Neural progenitor cell (in vitro differentiated cells): ENCODE results near the gene TF. TPM values are rescaled to one million over a fixed set of nuclear protein-coding genes. Genes with fewer than 3 reads are reported as not detected.

ENCODE experiments used
- DNase-seq: peaks from one replicate; pipeline ENCODE4 v3.0.0-alpha.2; 2016; ENCODE audit warnings: low spot score
- H2AFZ ChIP-seq: fragments of 200-600 bp; sonication (generic); replicated peaks from 2 replicates; pipeline ENCODE4 v1.6.1; 2016; ENCODE audit warnings: antibody characterized with exemption
- H3F3A ChIP-seq: fragments of 200-600 bp; sonication (generic); 2 replicates; pipeline ENCODE4 v1.6.1; 2016; ENCODE audit warnings: antibody characterized with exemption, low read depth
- H3K27ac ChIP-seq: fragments of 200-600 bp; sonication (generic); 2 replicates; pipeline ENCODE4 v1.5.1; 2016; ENCODE audit warnings: mild to moderate bottlenecking
- H3K27me3 ChIP-seq: fragments of 200-600 bp; sonication (generic); 2 replicates; pipeline ENCODE4 v1.6.1; 2016; ENCODE audit warnings: mild to moderate bottlenecking, moderate library complexity
- H3K36me3 ChIP-seq: fragments of 200-600 bp; sonication (generic); 2 replicates; pipeline ENCODE4 v1.5.1; 2016
- H3K4me1 ChIP-seq: fragments of 200-600 bp; sonication (generic); 2 replicates; pipeline ENCODE4 v1.6.1; 2016; ENCODE audit warnings: mixed run types
- H3K4me2 ChIP-seq: fragments of 200-600 bp; sonication (generic); 2 replicates; pipeline ENCODE4 v1.6.1; 2016
- H3K4me3 ChIP-seq: fragments of 200-600 bp; sonication (generic); 2 replicates; pipeline ENCODE4 v1.5.1; 2016
- H3K79me2 ChIP-seq: fragments of 200-600 bp; sonication (generic); 2 replicates; pipeline ENCODE4 v1.6.1; 2016; ENCODE audit warnings: low read depth
- H3K9ac ChIP-seq: fragments of 200-600 bp; sonication (generic); 2 replicates; pipeline ENCODE4 v1.6.1; 2016
- H3K9me3 ChIP-seq: fragments of 200-600 bp; sonication (generic); 2 replicates; pipeline ENCODE4 v1.5.1; 2016; ENCODE audit warnings: low read depth
- H4K20me1 ChIP-seq: fragments of 200-600 bp; sonication (generic); 2 replicates; pipeline ENCODE4 v1.6.1; 2016; ENCODE audit warnings: low read depth
- H3K27ac Mint-ChIP-seq: 3 replicates; pipeline ENCODE4 v1.8.0; 2021; ENCODE audit warnings: mixed read lengths
- H3K27me3 Mint-ChIP-seq: 2 replicates; pipeline ENCODE4 v1.8.0; 2022; ENCODE audit warnings: low read depth, mild to moderate bottlenecking, inconsistent platforms, moderate library complexity, mixed read lengths; ENCODE audit not compliant: insufficient read depth
- H3K36me3 Mint-ChIP-seq: 3 replicates; pipeline ENCODE4 v1.8.0; 2021; ENCODE audit warnings: mixed read lengths
- H3K4me1 Mint-ChIP-seq: 3 replicates; pipeline ENCODE4 v1.8.0; 2021; ENCODE audit warnings: mixed read lengths
- H3K4me3 Mint-ChIP-seq: 3 replicates; pipeline ENCODE4 v1.8.0; 2021; ENCODE audit warnings: mild to moderate bottlenecking, moderate library complexity, mixed read lengths
- H3K9me3 Mint-ChIP-seq: 3 replicates; pipeline ENCODE4 v1.8.0; 2020; ENCODE audit warnings: mixed read lengths
- EZH2 ChIP-seq: fragments of 200-600 bp; sonication (generic); IDR thresholded peaks from 2 replicates; pipeline ENCODE4 v1.6.1; 2017; ENCODE audit warnings: antibody characterized with exemption, mild to moderate bottlenecking, moderate library complexity
- EZH2phosphoT487 ChIP-seq: fragments of 200-600 bp; sonication (generic); IDR thresholded peaks from 2 replicates; pipeline ENCODE4 v1.6.1; 2017; ENCODE audit warnings: antibody characterized with exemption
- total RNA-seq: library from RNA; depleted of rRNA; stranded (reverse); fragments of >200 nt; gene quantifications from 2 replicates; pipeline ENCODE4 v1.2.3, GENCODE V29; 2015; ENCODE audit warnings: low replicate concordance
- TF ChIP-seq, protein P1 (sequence below): fragments of 200-600 bp; sonication (generic); IDR thresholded peaks from 2 replicates; pipeline ENCODE4 v1.5.1; 2017; ENCODE audit warnings: antibody characterized with exemption, mild to moderate bottlenecking

The TF gene
- total RNA-seq, 1 donor from 2014 or later = 0.77 TPM

GRCh38 chr3:133758568-133758928, 12.4 kb downstream of the TF start:
- TF ChIP-seq EZH2 = no peak
- no peak for TF ChIP-seq EZH2phosphoT487
- TF ChIP-seq, protein P1, sequence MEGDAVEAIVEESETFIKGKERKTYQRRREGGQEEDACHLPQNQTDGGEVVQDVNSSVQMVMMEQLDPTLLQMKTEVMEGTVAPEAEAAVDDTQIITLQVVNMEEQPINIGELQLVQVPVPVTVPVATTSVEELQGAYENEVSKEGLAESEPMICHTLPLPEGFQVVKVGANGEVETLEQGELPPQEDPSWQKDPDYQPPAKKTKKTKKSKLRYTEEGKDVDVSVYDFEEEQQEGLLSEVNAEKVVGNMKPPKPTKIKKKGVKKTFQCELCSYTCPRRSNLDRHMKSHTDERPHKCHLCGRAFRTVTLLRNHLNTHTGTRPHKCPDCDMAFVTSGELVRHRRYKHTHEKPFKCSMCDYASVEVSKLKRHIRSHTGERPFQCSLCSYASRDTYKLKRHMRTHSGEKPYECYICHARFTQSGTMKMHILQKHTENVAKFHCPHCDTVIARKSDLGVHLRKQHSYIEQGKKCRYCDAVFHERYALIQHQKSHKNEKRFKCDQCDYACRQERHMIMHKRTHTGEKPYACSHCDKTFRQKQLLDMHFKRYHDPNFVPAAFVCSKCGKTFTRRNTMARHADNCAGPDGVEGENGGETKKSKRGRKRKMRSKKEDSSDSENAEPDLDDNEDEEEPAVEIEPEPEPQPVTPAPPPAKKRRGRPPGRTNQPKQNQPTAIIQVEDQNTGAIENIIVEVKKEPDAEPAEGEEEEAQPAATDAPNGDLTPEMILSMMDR = no peak
- Mint-ChIP-seq H3K36me3 (no peaks in the 10 kb centered on the region), H3K4me1 (no peaks in the 10 kb centered on the region), H3K27me3 (no peaks in the 10 kb centered on the region), H3K9me3 (no peaks in the 10 kb centered on the region), H3K27ac (no peak overlapping the region), H3K4me3 (no peak overlapping the region)
- Histone ChIP-seq H3K79me2 (no peaks in the 10 kb centered on the region), H3K4me2 (no peak overlapping the region), H3K27ac (no peak overlapping the region), H3K9ac (no peak overlapping the region), H3F3A (no peaks in the 10 kb centered on the region), H3K27me3 (no peaks in the 10 kb centered on the region), H3K9me3 (no peaks in the 10 kb centered on the region), H3K36me3 (no peaks in the 10 kb centered on the region), H2AFZ (peak overlapping the region; percentile 64), H4K20me1 (no peaks in the 10 kb centered on the region), H3K4me3 (no peak overlapping the region), H3K4me1 (peaks cover 6% of the 10 kb centered on the region)
- DNase-seq = no peak

- H3K4me1 Mint-ChIP-seq = no peaks in the 10 kb centered on the region
Observed at GRCh38 chr3:133758964-133759739, 13.0 kb downstream of the TF start.

DNA sequence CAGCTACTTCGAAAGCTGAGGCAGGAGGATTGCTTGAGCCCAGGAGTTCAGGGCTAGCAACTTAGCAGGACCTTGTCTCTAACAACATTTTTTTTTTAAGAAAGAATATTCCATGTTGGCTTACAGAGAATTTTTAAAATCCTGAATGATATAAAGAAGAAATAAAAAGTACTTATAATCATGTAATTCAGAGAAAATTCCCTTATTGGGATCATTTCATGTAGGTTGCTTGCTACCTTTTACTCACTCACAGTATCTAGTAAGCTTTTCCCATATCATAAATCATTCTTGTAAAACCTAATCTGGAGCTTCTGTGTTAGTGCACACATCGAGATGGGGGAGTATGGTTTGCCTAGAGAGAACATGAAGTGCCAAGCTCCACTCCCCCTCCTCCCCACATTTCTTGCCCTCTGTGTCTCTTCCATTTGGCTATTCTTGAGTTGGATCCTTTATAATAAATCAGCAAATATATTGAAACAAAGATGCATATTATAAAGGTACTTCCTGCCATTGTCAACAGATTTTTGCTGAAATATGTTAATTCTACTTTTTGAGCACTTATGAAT, 13.6 kb downstream of the TF start:
- H3K4me2 ChIP-seq = no peak overlapping the region
- H3K27ac ChIP-seq = no peak overlapping the region
- no peaks in the 10 kb centered on the region for H3K27me3 ChIP-seq
- Mint-ChIP-seq H3K27me3 (peaks cover 5% of the 10 kb centered on the region), H3K36me3 (no peaks in the 10 kb centered on the region), H3K4me1 (no peaks in the 10 kb centered on the region), H3K27ac (no peak overlapping the region), H3K4me3 (no peak overlapping the region), H3K9me3 (no peaks in the 10 kb centered on the region)
- no peak for TF ChIP-seq EZH2phosphoT487
- no peak for TF ChIP-seq EZH2
- TF ChIP-seq, protein P1 = no peak
- H2AFZ ChIP-seq = no peak overlapping the region
- H3K9me3 ChIP-seq = no peaks in the 10 kb centered on the region
- H3K79me2 ChIP-seq = no peaks in the 10 kb centered on the region
- H3K36me3 ChIP-seq = no peaks in the 10 kb centered on the region
- H3K4me1 ChIP-seq = peaks cover 6% of the 10 kb centered on the region
- no peak overlapping the region for H3K9ac ChIP-seq
- H3F3A ChIP-seq = no peaks in the 10 kb centered on the region
- DNase-seq = no peak
- no peaks in the 10 kb centered on the region for H4K20me1 ChIP-seq
- no peak overlapping the region for H3K4me3 ChIP-seq

More at GRCh38 chr3:133758964-133759739, 13.0 kb downstream of the TF start:
- DNase-seq = peak; percentile 17
- H3K27me3 Mint-ChIP-seq = peaks cover 4% of the 10 kb centered on the region
- no peak overlapping the region for H3K4me2 ChIP-seq
- no peak overlapping the region for H3K27ac ChIP-seq
- no peak overlapping the region for H3K27ac Mint-ChIP-seq
- no peaks in the 10 kb centered on the region for H3K9me3 Mint-ChIP-seq
- H3F3A ChIP-seq = no peaks in the 10 kb centered on the region
- no peak overlapping the region for H3K9ac ChIP-seq
- H3K36me3 Mint-ChIP-seq = no peaks in the 10 kb centered on the region
- no peaks in the 10 kb centered on the region for H4K20me1 ChIP-seq
- H3K27me3 ChIP-seq = no peaks in the 10 kb centered on the region
- no peak overlapping the region for H3K4me3 Mint-ChIP-seq
- no peak overlapping the region for H3K4me3 ChIP-seq
- no peaks in the 10 kb centered on the region for H3K36me3 ChIP-seq
- peak overlapping the region; percentile 64 for H2AFZ ChIP-seq
- TF ChIP-seq, protein P1 = no peak
- no peak for TF ChIP-seq EZH2phosphoT487
- TF ChIP-seq EZH2 = no peak
- H3K4me1 ChIP-seq = peaks cover 6% of the 10 kb centered on the region
- no peaks in the 10 kb centered on the region for H3K9me3 ChIP-seq
- H3K79me2 ChIP-seq = no peaks in the 10 kb centered on the region
